K562 (cell line): ENCODE measurements around the gene ADNP2. TPM values are rescaled to one million over a fixed set of nuclear protein-coding genes. Genes with fewer than 3 reads are reported as not detected.

Experiments used
- ATAC-seq: fragments of 200-7000 bp; cut with Tn5 transposase; 3 replicates; pipeline ENCODE4 v1.9.1; 2020; ENCODE audit warnings: moderate library complexity
- BruUV-seq: library from RNA; stranded (reverse); fragments of 400-500 nt; replicated peaks from 2 replicates; lab custom pipeline; 2021; lab: Mats Ljungman, UMichigan
- CTCF ChIA-PET: fragments of 300-600 bp; formaldehyde crosslinking; extraction: SDS; loops from one replicate; lab custom pipeline; 2021; ENCODE audit warnings: low intra/inter-chr PET ratio; lab: Yijun Ruan, JAX
- POLR2A ChIA-PET: fragments of 300-600, 350-650 bp; sonication (Branson Sonifier 250); formaldehyde crosslinking; extraction: SDS; loops from one replicate; lab custom pipeline; 2021; ENCODE audit warnings: antibody characterized with exemption, inconsistent platforms; lab: Yijun Ruan, JAX
- DNase-seq, 4 experiments: peaks; one replicate each; pipeline versions ENCODE4 v3.0.0 to v3.0.0-alpha.2; 2011 to 2018; ENCODE audit warnings: low spot score in 3 of 4, mixed read lengths in 3 of 4; ENCODE audit errors: extremely low read depth in 1 of 4
- FAIRE-seq: peaks from 2 replicates; lab custom pipeline; 2011; peaks lifted over from hg19 to GRCh38; lab: Jason Lieb, UNC
- H2AFZ ChIP-seq: 2 replicates; pipeline ENCODE4 v1.6.0; 2011; ENCODE audit warnings: low read depth, low read length, control low read depth, inconsistent platforms
- H3K27ac ChIP-seq: fragments of 200-600 bp; 3 replicates; pipeline ENCODE4 v1.8.0; 2011; ENCODE audit warnings: low read depth, mild to moderate bottlenecking, control low read depth, inconsistent platforms, low read length, moderate library complexity, mixed read lengths; ENCODE audit errors: extremely low read depth
- H3K27me3 ChIP-seq, 2 experiments: fragments of 300-600 bp in 1 of 2; 2 replicates in 1 of 2; 3 replicates in 1 of 2; pipeline versions ENCODE4 v1.6.0 to v1.8.0; 2011; ENCODE audit warnings: inconsistent platforms in 2 of 2, low read length in 2 of 2, mild to moderate bottlenecking in 1 of 2, mixed read lengths in 1 of 2, moderate library complexity in 1 of 2; ENCODE audit not compliant: control insufficient read depth in 2 of 2, insufficient read depth in 2 of 2
- H3K36me3 ChIP-seq: fragments of 300-600 bp; 3 replicates; pipeline ENCODE4 v1.8.0; 2011; ENCODE audit warnings: mild to moderate bottlenecking, low read length, inconsistent platforms; ENCODE audit not compliant: control insufficient read depth, insufficient read depth
- H3K4me1 ChIP-seq, 2 experiments: fragments of 200-600 bp in 1 of 2; replicated peaks in 1 of 2; 2 replicates in 1 of 2; 3 replicates in 1 of 2; pipeline versions ENCODE4 v1.5.1 to v1.8.0; 2011; ENCODE audit warnings: inconsistent platforms in 2 of 2, low read length in 2 of 2, mild to moderate bottlenecking in 1 of 2, mixed read lengths in 1 of 2, moderate library complexity in 1 of 2; ENCODE audit not compliant: control insufficient read depth in 2 of 2, insufficient read depth in 2 of 2
- H3K4me2 ChIP-seq: 2 replicates; pipeline ENCODE4 v1.6.1; 2011; ENCODE audit warnings: low read length, control low read depth, inconsistent platforms, mixed read lengths; ENCODE audit not compliant: insufficient read depth
- H3K4me3 ChIP-seq: fragments of 200-600 bp; sonication (generic), shearing (Covaris generic); 2 replicates; pipeline ENCODE4 v1.5.1; 2016; ENCODE audit warnings: control low read depth, inconsistent platforms
- H3K79me2 ChIP-seq: fragments of 200-600 bp; 3 replicates; pipeline ENCODE4 v1.8.0; 2011; ENCODE audit warnings: low read length, inconsistent platforms; ENCODE audit not compliant: control insufficient read depth, insufficient read depth
- H3K9ac ChIP-seq, 2 experiments: 2 replicates each; pipeline versions ENCODE4 v1.6.0 to v1.6.1; 2011; ENCODE audit warnings: low read depth in 2 of 2, low read length in 2 of 2, control low read depth in 1 of 2, inconsistent platforms in 1 of 2, mild to moderate bottlenecking in 1 of 2, mixed read lengths in 1 of 2; ENCODE audit not compliant: insufficient read depth in 1 of 2
- H3K9me1 ChIP-seq: one replicate; pipeline ENCODE4 v1.6.0; 2011; ENCODE audit warnings: inconsistent platforms, mild to moderate bottlenecking, low read length, moderate library complexity; ENCODE audit not compliant: control insufficient read depth, insufficient read depth
- H3K9me3 ChIP-seq: replicated peaks from 2 replicates; pipeline ENCODE4 v1.5.1; 2011; ENCODE audit warnings: low read depth, low read length, inconsistent platforms; ENCODE audit not compliant: control insufficient read depth, insufficient read depth
- H4K20me1 ChIP-seq: replicated peaks from 2 replicates; pipeline ENCODE4 v1.6.1; 2011; ENCODE audit warnings: low read length, inconsistent platforms, mixed read lengths; ENCODE audit not compliant: control insufficient read depth, insufficient read depth
- CHCHD3 ChIP-seq: fragments of 250-450 bp; sonication (Bioruptor Pico); IDR thresholded peaks from 2 replicates; pipeline ENCODE4 v2.1.2; 2022; ENCODE audit warnings: mild to moderate bottlenecking
- CREBBP ChIP-seq: IDR thresholded peaks from one replicate; pipeline ENCODE4 v1.6.1; 2012; ENCODE audit warnings: low read depth, mild to moderate bottlenecking, control low read depth, inconsistent platforms, low read length
- DACH1 ChIP-seq: fragments of 450-650 bp; IDR thresholded peaks from 2 replicates; pipeline ENCODE4 v1.6.1; 2018; ENCODE audit not compliant: partially characterized antibody
- FOSL1 ChIP-seq: fragments of 200-800 bp; sonication (Bioruptor generic); conservative IDR thresholded peaks from 2 replicates; pipeline ENCODE4 v1.6.1; 2016; ENCODE audit warnings: missing genetic modification characterization, missing compliant biosample characterization
- FOXK1 ChIP-seq: sonication (generic); formaldehyde crosslinking; IDR thresholded peaks from 2 replicates; pipeline ENCODE4 v1.8.0; 2022; ENCODE audit warnings: missing genetic modification reagents, mild to moderate bottlenecking, borderline replicate concordance
- MAFK ChIP-seq: IDR thresholded peaks from 2 replicates; pipeline ENCODE4 v1.6.1; 2011; ENCODE audit warnings: low read length, improper control_type of control experiment
- NCOA6 ChIP-seq: fragments of 450-650 bp; IDR thresholded peaks from 2 replicates; pipeline ENCODE4 v1.6.1; 2017; ENCODE audit warnings: mild to moderate bottlenecking
- PHB ChIP-seq: fragments of 250-450 bp; sonication (Bioruptor Pico); IDR thresholded peaks from 2 replicates; pipeline ENCODE4 v1.5.0; 2021
- SNRNP70 ChIP-seq: fragments of 200-400 bp; formaldehyde crosslinking; optimal IDR thresholded peaks from 2 replicates; pipeline ENCODE3; 2017; ENCODE audit warnings: low read depth, low read length
- TAF9B ChIP-seq: fragments of 450-650 bp; IDR thresholded peaks from 2 replicates; pipeline ENCODE4 v1.6.1; 2018; ENCODE audit warnings: mild to moderate bottlenecking; ENCODE audit not compliant: partially characterized antibody
- YY1 ChIP-seq, 3 experiments: IDR thresholded peaks; 2 replicates each; pipeline ENCODE4 v1.6.1; 2011; ENCODE audit warnings: low read length in 2 of 3, mild to moderate bottlenecking in 2 of 3, moderate library complexity in 2 of 3, borderline replicate concordance in 1 of 3, control low read depth in 1 of 3, low read depth in 1 of 3; ENCODE audit not compliant: insufficient read depth in 3 of 3, insufficient replicate concordance in 2 of 3, control insufficient read depth in 1 of 3, insufficient read length in 1 of 3; ENCODE audit errors: extremely low read depth in 1 of 3
- ZBED1 ChIP-seq: IDR thresholded peaks from 2 replicates; pipeline ENCODE4 v1.6.1; 2014
- ZKSCAN8 ChIP-seq: fragments of 200-800 bp; sonication (Bioruptor generic); IDR thresholded peaks from 2 replicates; pipeline ENCODE4 v1.6.1; 2016; ENCODE audit warnings: missing genetic modification characterization, missing compliant biosample characterization
- ZNF354B ChIP-seq: fragments of 250-450 bp; sonication (Bioruptor Pico); IDR thresholded peaks from 2 replicates; pipeline ENCODE4 v1.4.0; 2020
- ZNF408 ChIP-seq: fragments of 250-450 bp; sonication (Bioruptor Pico); IDR thresholded peaks from 2 replicates; pipeline ENCODE4 v1.4.0; 2020; ENCODE audit warnings: low read depth, mild to moderate bottlenecking, moderate library complexity
- ZNF445 ChIP-seq: fragments of 250-450 bp; sonication (Bioruptor Pico); IDR thresholded peaks from 2 replicates; pipeline ENCODE4 v1.4.0; 2020; ENCODE audit warnings: low read depth, mild to moderate bottlenecking, moderate library complexity
- ZNF518B ChIP-seq: fragments of 250-450 bp; sonication (Bioruptor Pico); IDR thresholded peaks from 2 replicates; pipeline ENCODE4 v1.5.0; 2021; ENCODE audit warnings: mild to moderate bottlenecking, moderate library complexity
- ZNF778 ChIP-seq: fragments of 450-650 bp; formaldehyde crosslinking; IDR thresholded peaks from 2 replicates; pipeline ENCODE4 v1.4.0; 2020; ENCODE audit warnings: mild to moderate bottlenecking, moderate library complexity
- WGBS: fragments of 100-300 bp; shearing (Covaris generic); methylation state at CpG from one replicate; pipeline ENCODE4 v1.1.6; 2016; ENCODE audit warnings: low coverage, mixed read lengths; ENCODE audit not compliant: insufficient coverage; ENCODE audit errors: missing lambda C conversion rate; 5-methylcytosine and 5-hydroxymethylcytosine counted together
- in situ Hi-C: fragments of 300-500 bp; cut with MboI; formaldehyde crosslinking; loops from 4 replicates; pipeline ENCODE4 v1.15.0; 2018; ENCODE audit warnings: inconsistent platforms, mixed read lengths
- intact Hi-C: fragments of 100-400 bp; cut with micrococcal nuclease; formaldehyde crosslinking; loops from 2 replicates; pipeline ENCODE4 v1.14.2; 2022
- polyA plus RNA-seq, 8 experiments: library from polyadenylated mRNA; depleted of rRNA in 4 of 8; stranded (reverse) in 5 of 8; unstranded in 3 of 8; fragments of >200 nt; fragmentation: Nextera tagmentation in 2 of 8; fragmentation: Illumina TruSeq in 1 of 8; extraction: Ambion mirVana in 2 of 8; extraction: Trizol in 1 of 8; gene quantifications; 2 replicates each; pipeline versions ENCODE4 v1.2.1 to v1.2.3, GENCODE V29; 2011 to 2014; ENCODE audit warnings: inconsistent platforms in 1 of 8, missing spikeins in 1 of 8
- total RNA-seq, 7 experiments: library from RNA; depleted of rRNA in 6 of 7; stranded (reverse); fragments of >200 nt in 6 of 7; fragmentation: Illumina TruSeq in 2 of 7; extraction: Trizol in 2 of 7; gene quantifications; 2 replicates each; pipeline versions ENCODE4 v1.2.1 to v1.2.3, GENCODE V29; 2011 to 2021; ENCODE audit warnings: low replicate concordance in 1 of 7

ADNP2 gene
- total and polyA plus RNA-seq, 9 of the 15 experiments (the other 6 are each of a cell fraction or from before 2014, with no cell fraction given): 5.8 to 24.3 (median 16.0) TPM

DNA sequence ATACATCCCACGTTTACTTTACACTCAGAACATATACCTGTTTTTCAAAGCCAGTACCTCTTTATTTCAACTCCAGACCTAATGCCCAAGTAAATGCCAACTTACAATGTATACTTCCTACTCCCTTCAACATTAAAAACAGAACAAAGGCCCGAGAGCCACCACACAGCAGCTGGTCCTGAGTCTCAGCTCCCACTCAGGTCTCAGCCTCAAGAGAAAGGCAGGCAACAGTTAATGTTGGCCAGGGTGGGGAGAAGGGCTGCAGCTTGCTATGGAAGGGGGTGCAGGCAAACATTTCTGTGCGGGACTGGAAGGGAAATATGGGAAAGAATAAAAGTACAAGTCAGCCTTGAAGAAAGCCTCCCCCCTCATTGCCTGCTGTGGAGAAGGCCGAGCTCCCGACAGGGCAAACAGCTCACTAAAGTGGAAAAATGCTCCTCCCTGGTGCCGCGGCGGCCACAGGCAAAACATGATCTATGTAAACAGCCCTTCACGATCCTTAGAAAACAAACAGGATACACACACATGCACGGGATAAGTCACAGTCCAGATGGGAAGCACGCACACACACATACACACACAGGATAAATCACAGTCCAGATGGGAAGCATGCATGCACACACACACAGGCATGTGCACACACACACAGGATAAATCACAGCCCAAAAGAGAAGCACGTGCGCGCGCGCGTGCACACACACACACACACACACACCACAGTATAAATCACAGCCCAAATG lies 67.4 kb downstream of the ADNP2 start:
- POLR2A ChIA-PET: no interaction called here
- in situ Hi-C loops: no loop called here

More for the DNA sequence above, 67.4 kb downstream of the ADNP2 start:
- H3K4me1 ChIP-seq: no peaks in the 10 kb centered on the region
- H3K36me3 ChIP-seq: no peaks in the 10 kb centered on the region
- CTCF ChIA-PET: no interaction called here
- peaks cover 15 to 82% of the 10 kb centered on the region in 2 experiments; a peak in 4 of 5 replicates for H3K27me3 ChIP-seq
- H2AFZ ChIP-seq: no peak overlapping the region
- no TSS peak for BruUV-seq
- no peaks in the 10 kb centered on the region for H3K9me1 ChIP-seq
- H3K27ac ChIP-seq: no peak overlapping the region
- intact Hi-C loops: no loop called here
- TF ChIP-seq MAFK: no peak
- TF ChIP-seq ZNF445 (CRISPR knock-in tag): no peak
- no peak for TF ChIP-seq CHCHD3 (CRISPR knock-in tag)
- TF ChIP-seq FOSL1 (tag): no peak
- TF ChIP-seq FOXK1: no peak
- TF ChIP-seq ZKSCAN8 (CRISPR knock-in tag): no peak
- no peak for TF ChIP-seq PHB (CRISPR knock-in tag)
- no peak for TF ChIP-seq TAF9B
- no peak for TF ChIP-seq CREBBP
- TF ChIP-seq NCOA6: no peak
- no peak for TF ChIP-seq DACH1
- TF ChIP-seq ZNF408 (CRISPR knock-in tag): no peak
- no peak for TF ChIP-seq ZBED1
- no peak for TF ChIP-seq ZNF354B (CRISPR knock-in tag)
- no peak for TF ChIP-seq ZNF778 (CRISPR knock-in tag)
- TF ChIP-seq YY1 (IDR thresholded peaks at IDR 0.05; ENCODE audit: borderline replicate concordance in 1 of 3, control insufficient read depth in 1 of 3, extremely low read depth in 1 of 3, insufficient read depth in 3 of 3, insufficient read length in 1 of 3, insufficient replicate concordance in 2 of 3, low read depth in 1 of 3, low read length in 2 of 3): no peak
- no peak for TF ChIP-seq SNRNP70
- no peak for TF ChIP-seq ZNF518B (CRISPR knock-in tag)
- no peaks in the 10 kb centered on the region for H3K9me3 ChIP-seq
- WGBS: 21% methylated on average over 16 of the region's 17 CpGs
- ATAC-seq: no peak
- no peak for DNase-seq
- no peak overlapping the region for H3K4me3 ChIP-seq
- no peaks in the 10 kb centered on the region for H4K20me1 ChIP-seq
- FAIRE-seq: no peak
- no peak overlapping the region for H3K4me2 ChIP-seq
- no peak overlapping the region for H3K9ac ChIP-seq
- H3K79me2 ChIP-seq: no peaks in the 10 kb centered on the region
